Cardiac fibroblast (primary cell): ENCODE results near the gene RAB21.

Source experiments
- DNase-seq, 2 donors: peaks; one replicate each; pipeline versions ENCODE4 v3.0.0 to v3.0.0-alpha.2; 2010; ENCODE audit warnings: low read depth in 2 of 2
- H3K4me3 ChIP-seq, 2 donors: replicated peaks in 1 of 2; 1 replicate in 1 of 2; 2 replicates in 1 of 2; pipeline ENCODE4 v1.5.1; 2011; ENCODE audit warnings: low read depth in 2 of 2, low read length in 2 of 2, mild to moderate bottlenecking in 2 of 2, moderate library complexity in 1 of 2
- CTCF ChIP-seq: IDR thresholded peaks from one replicate; pipeline ENCODE4 v1.5.1; 2011; ENCODE audit warnings: low read depth, mild to moderate bottlenecking, low read length, inconsistent platforms

The RAB21 gene, protein sequence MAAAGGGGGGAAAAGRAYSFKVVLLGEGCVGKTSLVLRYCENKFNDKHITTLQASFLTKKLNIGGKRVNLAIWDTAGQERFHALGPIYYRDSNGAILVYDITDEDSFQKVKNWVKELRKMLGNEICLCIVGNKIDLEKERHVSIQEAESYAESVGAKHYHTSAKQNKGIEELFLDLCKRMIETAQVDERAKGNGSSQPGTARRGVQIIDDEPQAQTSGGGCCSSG

DNA sequence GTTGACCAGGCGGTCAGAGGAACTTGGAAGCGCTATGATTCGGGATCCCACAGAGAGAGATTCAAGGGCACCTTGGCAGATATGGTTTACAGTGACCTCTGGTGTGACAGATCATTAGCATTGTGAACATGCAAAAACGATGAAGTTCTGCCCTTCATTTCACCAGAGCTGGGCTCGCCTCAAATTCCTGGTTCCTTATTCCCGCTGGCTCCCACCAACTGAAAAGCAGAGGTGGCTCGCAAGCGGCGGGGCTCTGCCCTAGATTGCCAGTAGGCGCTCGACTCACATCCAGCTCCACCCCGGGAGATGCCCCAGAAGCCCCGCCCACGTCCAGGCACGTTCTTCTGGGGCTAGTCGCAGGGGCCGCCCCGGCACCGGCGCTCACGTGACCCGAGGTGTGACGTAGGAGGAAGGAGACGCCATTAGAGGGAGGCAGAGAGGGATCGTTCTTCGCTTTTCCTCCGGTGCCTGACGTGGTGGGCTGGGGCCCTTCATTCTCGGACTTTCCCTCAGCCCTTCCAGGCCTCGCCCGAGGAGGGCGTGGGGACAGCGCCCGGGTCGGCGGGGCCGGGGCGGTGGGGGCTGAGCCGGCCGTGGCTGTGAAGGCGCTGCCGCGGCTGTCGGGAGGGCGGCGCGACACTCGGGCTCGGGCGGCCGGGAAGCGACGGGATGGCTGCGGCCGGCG, at the start of gene RAB21:
RAB21 (plus strand) TSS at position 403 of the 685 bp plus-strand sequence; CDS start at position 670, 267 bp downstream.
- peak; percentile 32 for TF ChIP-seq CTCF
- peak within 1 kb of the TSS; percentile 92 to 98 for H3K4me3 ChIP-seq
- peak; percentile 97 to 98 for DNase-seq

- no peak overlapping the region for H3K4me3 ChIP-seq
- TF ChIP-seq CTCF, result no peak
- DNase-seq, result no peak
Measured at GRCh38 chr12:71704920-71705319, 49.7 kb upstream of the RAB21 start.

- peak in 1 of 2 donors; percentile 48 for DNase-seq
- TF ChIP-seq CTCF, result no peak
- no peak overlapping the region for H3K4me3 ChIP-seq
Measured at GRCh38 chr12:71708658-71709057, 46.0 kb upstream of the RAB21 start.

- TF ChIP-seq CTCF, result no peak
- DNase-seq, result peak; percentile 60 to 94
- no peak overlapping the region for H3K4me3 ChIP-seq
Measured at GRCh38 chr12:71710276-71711125, 44.2 kb upstream of the RAB21 start.

- no peak for TF ChIP-seq CTCF
- no peak overlapping the region for H3K4me3 ChIP-seq
- DNase-seq, result no peak
Measured at GRCh38 chr12:71718611-71719010, 36.1 kb upstream of the RAB21 start.

DNA sequence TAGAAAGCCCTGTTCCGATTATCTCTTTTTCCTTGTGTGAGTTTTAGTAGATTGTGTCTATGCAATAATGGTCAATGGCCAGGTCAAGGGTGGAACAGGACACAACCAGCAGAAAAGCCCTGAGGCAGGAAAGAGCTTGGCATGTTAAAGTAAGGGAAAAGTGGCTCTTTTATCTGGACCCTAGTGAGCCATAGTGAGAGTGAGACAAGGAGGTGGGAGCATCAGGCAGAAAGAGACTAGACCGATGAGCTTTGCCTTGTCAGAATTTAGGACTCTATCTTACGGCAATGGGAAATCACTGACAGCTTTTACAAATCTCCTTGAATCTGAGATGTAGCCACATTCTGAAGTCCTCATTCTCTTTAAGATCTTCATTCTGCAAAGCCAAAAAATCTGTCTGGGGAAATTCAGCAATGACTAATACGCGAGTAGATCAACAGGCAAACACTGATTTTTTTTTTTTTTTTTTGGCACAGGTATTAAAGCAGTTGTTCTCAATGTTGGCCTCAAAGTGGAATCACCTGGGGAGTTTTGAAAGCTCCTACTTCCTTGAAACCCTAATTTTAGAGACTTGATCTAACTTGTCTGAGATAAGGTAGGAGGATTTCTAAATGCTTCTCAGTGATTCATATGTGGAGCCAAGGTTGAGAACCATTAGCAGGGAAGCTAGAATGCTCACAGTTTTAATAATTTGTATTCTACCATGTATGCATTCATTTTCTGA, 34.9 kb upstream of the RAB21 start:
- DNase-seq, result peak; percentile 4 to 27
- no peak for TF ChIP-seq CTCF
- H3K4me3 ChIP-seq, result no peak overlapping the region
